Breast epithelium (tissue), 4 donors: ENCODE results near the gene PDLIM4. TPM values are rescaled to one million over a fixed set of nuclear protein-coding genes. Genes with fewer than 3 reads are reported as not detected.

Experiments used
- DNase-seq, 2 donors: peaks; one replicate each; pipeline ENCODE4 v3.0.0-alpha.2; 2019; ENCODE audit warnings: low spot score in 2 of 2
- H3K27ac ChIP-seq, 2 donors: fragments of 200-600 bp; sonication (generic) in 1 of 2; one replicate each; pipeline ENCODE4 v1.5.1; 2016 to 2019; ENCODE audit warnings: mild to moderate bottlenecking in 1 of 2
- H3K27me3 ChIP-seq, 2 donors: fragments of 200-600 bp; sonication (generic) in 1 of 2; one replicate each; pipeline versions ENCODE4 v1.5.1 to v1.6.0; 2017 to 2019; ENCODE audit warnings: control low read depth in 1 of 2, mild to moderate bottlenecking in 1 of 2
- H3K36me3 ChIP-seq: fragments of 200-600 bp; one replicate; pipeline ENCODE4 v1.5.1; 2019
- H3K4me1 ChIP-seq, 2 donors: fragments of 200-600 bp; sonication (generic); one replicate each; pipeline ENCODE4 v1.5.1; 2016 to 2019; ENCODE audit warnings: control low read depth in 1 of 2
- H3K4me3 ChIP-seq, 3 donors: fragments of 200-600 bp; sonication (generic); 1 replicate in 2 of 3; 2 replicates in 1 of 3; pipeline ENCODE4 v1.5.1; 2016 to 2019; ENCODE audit warnings: mild to moderate bottlenecking in 3 of 3, moderate library complexity in 2 of 3
- H3K9me3 ChIP-seq, 2 donors: fragments of 200-600 bp; sonication (generic) in 1 of 2; one replicate each; pipeline ENCODE4 v1.5.1; 2016 to 2019; ENCODE audit warnings: control low read depth in 1 of 2
- CTCF ChIP-seq, 3 donors: fragments of 450-650 bp; IDR thresholded peaks; one replicate each; pipeline ENCODE4 v1.5.1; 2016 to 2017; ENCODE audit warnings: antibody characterized with exemption in 3 of 3, mild to moderate bottlenecking in 3 of 3, moderate library complexity in 3 of 3
- POLR2A ChIP-seq: fragments of 450-650 bp; IDR thresholded peaks from one replicate; pipeline ENCODE4 v1.6.1; 2016; ENCODE audit warnings: antibody characterized with exemption, mild to moderate bottlenecking, moderate library complexity
- POLR2AphosphoS5 ChIP-seq, 3 donors: sonication (generic); formaldehyde crosslinking; IDR thresholded peaks; one replicate each; pipeline ENCODE4 v1.6.1; 2017; ENCODE audit warnings: antibody characterized with exemption in 3 of 3
- intact Hi-C: fragments of 100-400 bp; cut with DNase I; formaldehyde crosslinking; loops from one replicate; pipeline ENCODE4 v1.15.1; 2023; ENCODE audit warnings: low total_unique reads
- total RNA-seq, 3 donors: library from RNA; depleted of rRNA; stranded (reverse); fragments of >200 nt; gene quantifications; one replicate each; pipeline ENCODE4 v1.1.0, GENCODE V29; 2016

The PDLIM4 gene
- total RNA-seq, 3 donors from 2014 or later: 9.0 to 102 (median 71.4) TPM

GRCh38 chr5:132219289-132219970, 38.1 kb upstream of the PDLIM4 start:
- intact Hi-C loops: no loop called here
- Histone ChIP-seq H3K27me3 (no peaks in the 10 kb centered on the region), H3K4me1 (no peaks in the 10 kb centered on the region), H3K4me3 (no peak overlapping the region), H3K27ac (peak overlapping the region in 1 of 2 donors; percentile 46), H3K36me3 (no peaks in the 10 kb centered on the region), H3K9me3 (no peaks in the 10 kb centered on the region)
- TF ChIP-seq POLR2AphosphoS5 (IDR thresholded peaks at IDR 0.05) (no peak), CTCF (IDR thresholded peaks at IDR 0.05) (no peak), POLR2A (no peak)
- DNase-seq: peak in 1 of 2 donors; percentile 32

- Histone ChIP-seq H3K36me3 (no peaks in the 10 kb centered on the region), H3K27ac (no peak overlapping the region), H3K4me3 (no peak overlapping the region), H3K9me3 (no peaks in the 10 kb centered on the region), H3K27me3 (no peaks in the 10 kb centered on the region), H3K4me1 (no peaks in the 10 kb centered on the region)
- DNase-seq: no peak
- intact Hi-C loops: no loop called here
- TF ChIP-seq POLR2A (no peak), POLR2AphosphoS5 (IDR thresholded peaks at IDR 0.05) (no peak), CTCF (IDR thresholded peaks at IDR 0.05) (no peak)
Measured at GRCh38 chr5:132219981-132220380, 37.5 kb upstream of the PDLIM4 start.

GRCh38 chr5:132220491-132220890, 37.0 kb upstream of the PDLIM4 start:
- peaks cover 0 to 1% of the 10 kb centered on the region in 2 donors for H3K4me1 ChIP-seq
- no peaks in the 10 kb centered on the region for H3K27me3 ChIP-seq
- H3K36me3 ChIP-seq: no peaks in the 10 kb centered on the region
- intact Hi-C loops: no loop called here
- H3K27ac ChIP-seq: peak overlapping the region in 1 of 2 donors; percentile 13
- no peak overlapping the region for H3K4me3 ChIP-seq
- no peaks in the 10 kb centered on the region for H3K9me3 ChIP-seq
- TF ChIP-seq POLR2AphosphoS5 (IDR thresholded peaks at IDR 0.05) (no peak), CTCF (IDR thresholded peaks at IDR 0.05) (no peak), POLR2A (no peak)
- no peak for DNase-seq

- Histone ChIP-seq H3K27ac (peak overlapping the region; percentile 38 to 52), H3K4me1 (peaks cover 0 to 12% of the 10 kb centered on the region in 2 donors), H3K36me3 (no peaks in the 10 kb centered on the region), H3K9me3 (no peaks in the 10 kb centered on the region), H3K27me3 (no peaks in the 10 kb centered on the region), H3K4me3 (no peak overlapping the region)
- DNase-seq: no peak
- TF ChIP-seq POLR2AphosphoS5 (IDR thresholded peaks at IDR 0.05) (no peak), POLR2A (no peak), CTCF (IDR thresholded peaks at IDR 0.05) (no peak)
- intact Hi-C loops: no loop called here
Measured at GRCh38 chr5:132221781-132222648, 35.5 kb upstream of the PDLIM4 start.

- H3K36me3 ChIP-seq: no peaks in the 10 kb centered on the region
- H3K27me3 ChIP-seq: no peaks in the 10 kb centered on the region
- no peak for TF ChIP-seq POLR2AphosphoS5 (IDR thresholded peaks at IDR 0.05)
- TF ChIP-seq POLR2A: no peak
- TF ChIP-seq CTCF (IDR thresholded peaks at IDR 0.05): no peak
- intact Hi-C loops: no loop called here
- no peaks in the 10 kb centered on the region for H3K9me3 ChIP-seq
- peak overlapping the region in 1 of 2 donors; percentile 38 for H3K27ac ChIP-seq
- H3K4me1 ChIP-seq: peaks cover 0 to 12% of the 10 kb centered on the region in 2 donors
- DNase-seq: no peak
- H3K4me3 ChIP-seq: no peak overlapping the region
Measured at GRCh38 chr5:132222649-132223038, 34.9 kb upstream of the PDLIM4 start.
